ENCODE results near the gene CD247. TPM values are rescaled to one million over a fixed set of nuclear protein-coding genes. Genes with fewer than 3 reads are reported as not detected.

Gene CD247
- total RNA-seq, 1 experiment from 2014 or later = not detected

GRCh38 chr1:167418391-167418790, 99.9 kb downstream of the CD247 start:
- H4K20me1 ChIP-seq (ENCODE audit: low read length) = no peaks in the 10 kb centered on the region
- no peaks in the 10 kb centered on the region for H3F3A ChIP-seq (ENCODE audit: low read length, unreplicated experiment)
- no peak overlapping the region for H3K4me3 ChIP-seq (ENCODE audit: low read length)
- no TSS peak for BruUV-seq (replicated peaks)
- H3K9me3 ChIP-seq (ENCODE audit: low read length) = no peaks in the 10 kb centered on the region
- CTCF ChIA-PET = no interaction called here
- POLR2A ChIA-PET (ENCODE audit: unreplicated experiment) = interaction anchor here (0.7 kb wide), 1 partner anchor 299 kb away, joined by 3 read pairs; no protein-coding TSS in a partner anchor
- H3K27ac ChIP-seq (ENCODE audit: low read length) = no peak overlapping the region
- H3K9me2 ChIP-seq (replicated peaks; ENCODE audit: low read length) = no peaks in the 10 kb centered on the region
- TF ChIP-seq EZH2phosphoT487 (IDR thresholded peaks at IDR 0.05; ENCODE audit: borderline replicate concordance, low read length) (no peak), EZH2 (IDR thresholded peaks at IDR 0.05; ENCODE audit: low read length, unreplicated experiment) (no peak), CTCF (conservative IDR thresholded peaks at IDR 0.05; ENCODE audit: low read depth, low read length) (no peak)
- ATAC-seq = no peak
- intact Hi-C loops (cut with micrococcal nuclease) = no loop called here
- no peak overlapping the region for H3K4me2 ChIP-seq (ENCODE audit: low read length)
- no peaks in the 10 kb centered on the region for H3K79me2 ChIP-seq (ENCODE audit: low read length)
- no peaks in the 10 kb centered on the region for H3K27me3 ChIP-seq (ENCODE audit: low read length)
- H3K36me3 ChIP-seq (ENCODE audit: low read depth, low read length) = no peaks in the 10 kb centered on the region
- no peak for DNase-seq
- H2AFZ ChIP-seq (ENCODE audit: low read length) = no peak overlapping the region
- H3K4me1 ChIP-seq (ENCODE audit: insufficient read depth, low read length) = peaks cover 7% of the 10 kb centered on the region; the same call in 1 of the 2 replicates
- no peak overlapping the region for H3K9ac ChIP-seq (ENCODE audit: low read length)

GRCh38 chr1:167416506-167416905, 101.8 kb downstream of the CD247 start:
- TF ChIP-seq EZH2 (IDR thresholded peaks at IDR 0.05; ENCODE audit: low read length, unreplicated experiment) (no peak), EZH2phosphoT487 (IDR thresholded peaks at IDR 0.05; ENCODE audit: borderline replicate concordance, low read length) (no peak)
- CTCF ChIA-PET = interaction anchor here (0.5 to 0.6 kb wide), 2 partner anchors 149 to 352 kb away, joined by 4 to 9 read pairs; no protein-coding TSS in a partner anchor

GRCh38 chr1:167413328-167413727, 105.0 kb downstream of the CD247 start:
- BruUV-seq (replicated peaks) = no TSS peak
- intact Hi-C loops (cut with micrococcal nuclease) = no loop called here
- DNase-seq (no peak), ATAC-seq (no peak)
- ChIA-PET POLR2A (ENCODE audit: unreplicated experiment) (no interaction called here), CTCF (no interaction called here)
- peaks cover 9% of the 10 kb centered on the region; the same call in 1 of the 2 replicates for H3K36me3 ChIP-seq (ENCODE audit: low read depth, low read length)
- H3K27ac ChIP-seq (ENCODE audit: low read length) = no peak overlapping the region
- no peaks in the 10 kb centered on the region for H3F3A ChIP-seq (ENCODE audit: low read length, unreplicated experiment)
- no peaks in the 10 kb centered on the region for H3K27me3 ChIP-seq (ENCODE audit: low read length)
- no peak overlapping the region for H3K4me2 ChIP-seq (ENCODE audit: low read length)
- no peak overlapping the region for H3K9ac ChIP-seq (ENCODE audit: low read length)
- H3K9me3 ChIP-seq (ENCODE audit: low read length) = no peaks in the 10 kb centered on the region
- H3K4me3 ChIP-seq (ENCODE audit: low read length) = no peak overlapping the region
- H3K9me2 ChIP-seq (replicated peaks; ENCODE audit: low read length) = no peaks in the 10 kb centered on the region
- H3K4me1 ChIP-seq (ENCODE audit: insufficient read depth, low read length) = no peaks in the 10 kb centered on the region
- TF ChIP-seq EZH2 (IDR thresholded peaks at IDR 0.05; ENCODE audit: low read length, unreplicated experiment) = no peak
- TF ChIP-seq EZH2phosphoT487 (IDR thresholded peaks at IDR 0.05; ENCODE audit: borderline replicate concordance, low read length) = no peak
- H2AFZ ChIP-seq (ENCODE audit: low read length) = no peak overlapping the region
- no peaks in the 10 kb centered on the region for H4K20me1 ChIP-seq (ENCODE audit: low read length)
- H3K79me2 ChIP-seq (ENCODE audit: low read length) = no peaks in the 10 kb centered on the region

More at GRCh38 chr1:167416506-167416905, 101.8 kb downstream of the CD247 start:
- Histone ChIP-seq H3K36me3 (ENCODE audit: low read depth, low read length) (peaks cover 8% of the 10 kb centered on the region; the same call in 1 of the 2 replicates), H2AFZ (ENCODE audit: low read length) (no peak overlapping the region), H3K79me2 (ENCODE audit: low read length) (no peaks in the 10 kb centered on the region), H3K9me2 (replicated peaks; ENCODE audit: low read length) (no peaks in the 10 kb centered on the region), H3K27me3 (ENCODE audit: low read length) (no peaks in the 10 kb centered on the region), H3K4me3 (ENCODE audit: low read length) (no peak overlapping the region), H3K9ac (ENCODE audit: low read length) (no peak overlapping the region), H3K27ac (ENCODE audit: low read length) (no peak overlapping the region), H3F3A (ENCODE audit: low read length, unreplicated experiment) (no peaks in the 10 kb centered on the region), H3K4me1 (ENCODE audit: insufficient read depth, low read length) (peaks cover 7% of the 10 kb centered on the region; the same call in 1 of the 2 replicates), H3K9me3 (ENCODE audit: low read length) (no peaks in the 10 kb centered on the region), H4K20me1 (ENCODE audit: low read length) (no peaks in the 10 kb centered on the region), H3K4me2 (ENCODE audit: low read length) (no peak overlapping the region)
- no peak for ATAC-seq
- no peak for DNase-seq
- POLR2A ChIA-PET (ENCODE audit: unreplicated experiment) = no interaction called here
- BruUV-seq (replicated peaks) = no TSS peak
- intact Hi-C loops (cut with micrococcal nuclease) = no loop called here
